Heart left ventricle (tissue), 16 donors: ENCODE data around the gene HOPX. TPM values are rescaled to one million over a fixed set of nuclear protein-coding genes. Genes with fewer than 3 reads are reported as not detected.

ENCODE experiments used
- ATAC-seq, 4 donors: fragments of 200-7000 bp; cut with Tn5 transposase; one replicate each; pipeline ENCODE4 v1.9.1; 2020 to 2022; ENCODE audit warnings: moderate library complexity in 4 of 4, mild to moderate bottlenecking in 3 of 4, moderate number of reproducible peaks in 1 of 4
- DNase-seq, 5 donors: peaks; one replicate each; pipeline ENCODE4 v3.0.0-alpha.2; 2020
- H3K27ac ChIP-seq, 12 donors: fragments of 200-600 bp; sonication (generic) in 4 of 12; one replicate each; pipeline versions ENCODE4 v1.5.0 to v1.8.0; 2016 to 2022; ENCODE audit warnings: mild to moderate bottlenecking in 2 of 12
- H3K27me3 ChIP-seq, 9 donors: fragments of 200-600 bp; sonication (generic) in 2 of 9; one replicate each; pipeline versions ENCODE4 v1.5.1 to v1.8.0; 2016 to 2022; ENCODE audit warnings: mild to moderate bottlenecking in 3 of 9
- H3K36me3 ChIP-seq, 9 donors: fragments of 200-600 bp; sonication (generic) in 2 of 9; one replicate each; pipeline versions ENCODE4 v1.5.0 to v1.8.0; 2018 to 2022; ENCODE audit warnings: mild to moderate bottlenecking in 2 of 9
- H3K4me1 ChIP-seq, 12 donors: fragments of 200-600 bp; sonication (generic) in 4 of 12; one replicate each; pipeline versions ENCODE4 v1.5.0 to v1.8.0; 2016 to 2022; ENCODE audit warnings: mild to moderate bottlenecking in 3 of 12
- H3K4me3 ChIP-seq, 12 donors: fragments of 200-600 bp; sonication (generic) in 4 of 12; one replicate each; pipeline versions ENCODE4 v1.5.0 to v1.8.0; 2017 to 2022; ENCODE audit warnings: mild to moderate bottlenecking in 9 of 12, moderate library complexity in 4 of 12
- H3K9me3 ChIP-seq, 12 donors: fragments of 200-600 bp; sonication (generic) in 4 of 12; one replicate each; pipeline versions ENCODE4 v1.5.0 to v1.8.0; 2016 to 2022; ENCODE audit warnings: mild to moderate bottlenecking in 1 of 12
- CTCF ChIP-seq, 12 donors: fragments of 200-600 bp; sonication (generic) in 4 of 12; IDR thresholded peaks; one replicate each; pipeline versions ENCODE4 v1.5.0 to v1.8.0; 2018 to 2022; ENCODE audit warnings: antibody characterized with exemption in 12 of 12, mild to moderate bottlenecking in 5 of 12
- POLR2A ChIP-seq, 2 donors: fragments of 450-650 bp; IDR thresholded peaks; one replicate each; pipeline ENCODE4 v1.6.1; 2017; ENCODE audit warnings: antibody characterized with exemption in 2 of 2, mild to moderate bottlenecking in 2 of 2, moderate library complexity in 2 of 2
- WGBS, 4 donors: extraction: QIAGEN DNeasy Blood & Tissue Kit in 2 of 4; methylation state at CpG; one replicate each; pipeline versions ENCODE4 v1.1.5 to v1.1.7; 2013 to 2018; 5-methylcytosine and 5-hydroxymethylcytosine counted together
- intact Hi-C, 10 donors: fragments of 100-400 bp; cut with DNase I; formaldehyde crosslinking; loops; one replicate each; pipeline versions ENCODE4 v1.11.1 to v1.14.2; 2022
- polyA plus RNA-seq, 2 donors: library from polyadenylated mRNA; stranded (reverse); fragments of 200-250 nt; gene quantifications; one replicate each; pipeline ENCODE4 v1.2.3, GENCODE V29; 2013
- total RNA-seq, 9 donors: library from RNA; depleted of rRNA in 2 of 9; stranded (reverse); fragments of >200 nt in 2 of 9; fragmentation: NEBNext Ultra II Directional in 3 of 9; extraction: Animal tissue kit (Norgen Biotek cat#: 25700) in 3 of 9; gene quantifications; one replicate each; pipeline versions ENCODE4 v1.1.0 to v1.2.4, GENCODE V29; 2016 to 2023
- donor health status: ischemic (EF 13 %, LVEDD 7.1; RV severe dilation, severe dysfunction).
- donor health status: healthy with polysubstance abuse.
- donor health status: DM: no; HTN: yes; CAD: no.
- donor health status: DM: no; HTN: no; CAD: no.
- donor health status: ischemic (EF 25% LVEDD 6.9; RV normal size, moderate dysfunction).
- donor health status: ischemic (EF 25% LVEDD 5.7; RV mildly dilated, moderate dysfunction).
- donor health status: healthy.
- donor health status: DM: yes; HTN: yes; CAD: no.
- donor health status: ischemic (EF 35%, LVEDD 5.7; RV mildly dilated, moderate dysfunction).
- donor health status: nonischemic (EF 11% LVEDD 7.7; RV severe dilation, severe dysfunction).
- donor health status: DM: yes; HTN: yes; CAD: no.
- donor health status: PGD.
- donor health status: ischemic (EF 29% LVEDD 5.4; RV normal size, mild dysfunction).
- donor health status: nonischemic (EF 23%, LVEDD 6.1; RV moderate dilation, normal function).

HOPX gene
- total and polyA plus RNA-seq, 11 donors: 1.5 to 223 (median 21.1) TPM

DNA sequence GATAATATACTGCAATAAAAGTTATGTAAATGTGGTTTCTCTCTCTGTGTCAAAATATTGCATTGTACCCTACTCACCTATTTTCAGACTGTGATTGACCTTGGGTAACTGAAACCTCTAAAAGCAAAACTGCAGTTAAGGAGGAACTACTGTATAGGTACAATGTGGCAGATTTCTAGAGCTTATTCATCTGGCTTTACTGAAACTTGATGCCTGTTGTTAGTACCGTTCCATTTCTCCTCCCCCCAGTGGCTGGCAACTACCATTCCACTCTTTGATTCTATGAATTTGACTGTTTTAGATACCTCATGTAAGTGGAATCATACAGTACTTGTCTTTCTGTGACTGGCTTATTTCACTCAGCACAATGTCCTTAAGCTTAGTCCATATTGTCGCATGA is 61.9 kb downstream of the HOPX start:
- no peaks in the 10 kb centered on the region for H3K36me3 ChIP-seq
- WGBS, 4 donors: 27 to 42% (median 33%) methylated on average over 2 of the region's 2 CpGs
- H3K9me3 ChIP-seq: peaks cover 0 to 6% (median 0%) of the 10 kb centered on the region in 12 donors
- H3K27ac ChIP-seq: no peak overlapping the region
- intact Hi-C loops: no loop called here
- ATAC-seq (no peak), DNase-seq (no peak)
- no peaks in the 10 kb centered on the region for H3K4me1 ChIP-seq
- TF ChIP-seq CTCF (IDR thresholded peaks at IDR 0.05): no peak
- TF ChIP-seq POLR2A (IDR thresholded peaks at IDR 0.05): no peak
- H3K27me3 ChIP-seq: peaks cover 0 to 9% (median 0%) of the 10 kb centered on the region in 9 donors
- H3K4me3 ChIP-seq: no peak overlapping the region

DNA sequence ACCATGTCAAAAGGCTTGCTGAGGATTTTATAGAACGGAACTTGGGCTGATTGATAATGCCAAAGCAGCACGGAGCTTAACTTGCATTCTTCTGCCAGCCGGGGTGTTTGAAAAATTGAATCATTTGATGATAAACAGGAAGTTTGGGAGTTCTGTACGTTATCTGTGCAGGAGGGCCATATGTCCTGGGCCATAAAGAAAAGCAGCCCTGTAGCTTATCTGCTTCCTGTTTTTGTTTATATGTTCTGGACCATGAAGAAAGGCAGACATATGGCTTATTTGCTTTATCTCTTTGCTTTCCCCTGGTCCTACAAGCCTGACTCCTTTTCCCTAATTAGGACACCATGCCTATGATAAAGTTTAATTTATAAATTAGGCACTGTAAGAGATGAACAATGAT is 62.4 kb downstream of the HOPX start:
- WGBS, 4 donors: 52 to 63% (median 55%) methylated on average over 4 of the region's 4 CpGs

DNA sequence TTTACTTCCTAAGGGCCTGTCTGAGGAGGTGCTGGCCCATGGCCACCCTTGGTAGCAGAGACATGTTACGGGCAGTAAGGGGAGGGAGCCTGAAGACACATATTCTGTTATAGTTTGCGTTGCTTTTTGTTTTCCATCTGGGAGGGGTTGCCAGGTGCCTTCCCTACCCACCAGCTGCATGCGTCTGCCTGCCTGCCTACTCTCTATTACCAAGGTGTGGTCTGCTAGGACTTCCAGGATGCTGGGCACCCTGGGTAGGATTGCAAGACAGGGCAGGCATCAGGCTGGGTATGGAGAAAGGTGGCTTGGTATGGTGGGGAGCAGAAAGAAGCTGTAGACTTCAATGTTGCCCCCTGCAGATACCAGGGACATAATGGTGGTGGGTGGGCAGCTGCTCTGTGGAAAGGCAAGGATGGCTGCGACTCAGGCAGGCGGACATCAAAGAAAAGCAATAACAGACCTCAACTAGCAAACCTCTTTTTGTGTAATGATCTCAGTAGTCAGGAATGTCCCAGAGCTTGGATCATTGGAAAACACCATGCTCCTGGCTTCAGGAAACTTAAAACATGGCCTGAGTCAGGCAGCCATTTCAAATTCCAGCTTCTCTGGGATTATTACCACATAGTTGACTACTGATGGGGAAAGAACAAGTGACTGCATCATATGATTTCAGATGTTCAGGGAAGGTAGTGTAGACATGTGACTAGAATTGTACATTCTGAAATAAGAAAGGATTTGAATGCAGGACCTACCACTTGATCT is 67.8 kb downstream of the HOPX start:
- ATAC-seq: no peak
- intact Hi-C loops: no loop called here
- 84 to 88% (median 86%) methylated on average over 5 of the region's 5 CpGs for WGBS, 4 donors

More for the DNA sequence above, 62.4 kb downstream of the HOPX start:
- TF ChIP-seq CTCF (IDR thresholded peaks at IDR 0.05): no peak
- no peak for TF ChIP-seq POLR2A (IDR thresholded peaks at IDR 0.05)
- H3K4me1 ChIP-seq: no peaks in the 10 kb centered on the region
- peaks cover 0 to 4% (median 0%) of the 10 kb centered on the region in 12 donors for H3K9me3 ChIP-seq
- H3K36me3 ChIP-seq: no peaks in the 10 kb centered on the region
- H3K27me3 ChIP-seq: peaks cover 0 to 9% (median 0%) of the 10 kb centered on the region in 9 donors
- ATAC-seq (no peak), DNase-seq (no peak)
- no peak overlapping the region for H3K27ac ChIP-seq
- no peak overlapping the region for H3K4me3 ChIP-seq
- intact Hi-C loops: no loop called here

More for the DNA sequence above, 67.8 kb downstream of the HOPX start:
- peaks cover 0 to 9% (median 0%) of the 10 kb centered on the region in 9 donors for H3K27me3 ChIP-seq
- no peaks in the 10 kb centered on the region for H3K4me1 ChIP-seq
- DNase-seq: no peak
- H3K27ac ChIP-seq: no peak overlapping the region
- no peaks in the 10 kb centered on the region for H3K9me3 ChIP-seq
- no peak overlapping the region for H3K4me3 ChIP-seq
- no peak for TF ChIP-seq CTCF (IDR thresholded peaks at IDR 0.05)
- no peak for TF ChIP-seq POLR2A (IDR thresholded peaks at IDR 0.05)
- H3K36me3 ChIP-seq: no peaks in the 10 kb centered on the region
